ENCODE results near the gene CCDC81. TPM values are rescaled to one million over a fixed set of nuclear protein-coding genes. Genes with fewer than 3 reads are reported as not detected.

CCDC81 gene
- total RNA-seq, 2 experiments from 2014 or later: 0.27 to 0.47 TPM

- H3K9me3 ChIP-seq (ENCODE audit: control insufficient read depth in 1 of 2, insufficient read depth in 1 of 2, low read length in 2 of 2): peaks cover 0 to 4% of the 10 kb centered on the region in 2 experiments
- ATAC-seq (ENCODE audit: poor library complexity): no peak
- no peak for TF ChIP-seq CTCF (IDR thresholded peaks at IDR 0.05)
- no peak for DNase-seq
- no peak overlapping the region for H3K27ac ChIP-seq (ENCODE audit: low read depth in 1 of 2, low read length in 2 of 2)
- H3K36me3 Mint-ChIP-seq (ENCODE audit: low read depth): peaks cover 4% of the 10 kb centered on the region
- H3K4me3 Mint-ChIP-seq: no peak overlapping the region
- no peaks in the 10 kb centered on the region for H3K4me1 ChIP-seq (ENCODE audit: insufficient read depth, low read length)
- CTCF ChIA-PET: no interaction called here
- H3K4me1 Mint-ChIP-seq (ENCODE audit: low read depth): no peaks in the 10 kb centered on the region
- H3K27ac Mint-ChIP-seq: no peak overlapping the region
- intact Hi-C loops (cut with DNase I, micrococcal nuclease): no loop called here
- no peaks in the 10 kb centered on the region for H3K36me3 ChIP-seq (ENCODE audit: insufficient read depth, low read length)
- POLR2A ChIA-PET: no interaction called here
- H3K9me3 Mint-ChIP-seq: peaks cover 8% of the 10 kb centered on the region
- no peak overlapping the region for H3K4me3 ChIP-seq (ENCODE audit: low read length)
- H3K27me3 Mint-ChIP-seq: no peaks in the 10 kb centered on the region
- no peaks in the 10 kb centered on the region for H3K27me3 ChIP-seq (ENCODE audit: control insufficient read depth in 1 of 2, insufficient read depth in 2 of 2, low read length in 2 of 2)
Measured at GRCh38 chr11:86365546-86365945, 9.1 kb upstream of the CCDC81 start.

DNA sequence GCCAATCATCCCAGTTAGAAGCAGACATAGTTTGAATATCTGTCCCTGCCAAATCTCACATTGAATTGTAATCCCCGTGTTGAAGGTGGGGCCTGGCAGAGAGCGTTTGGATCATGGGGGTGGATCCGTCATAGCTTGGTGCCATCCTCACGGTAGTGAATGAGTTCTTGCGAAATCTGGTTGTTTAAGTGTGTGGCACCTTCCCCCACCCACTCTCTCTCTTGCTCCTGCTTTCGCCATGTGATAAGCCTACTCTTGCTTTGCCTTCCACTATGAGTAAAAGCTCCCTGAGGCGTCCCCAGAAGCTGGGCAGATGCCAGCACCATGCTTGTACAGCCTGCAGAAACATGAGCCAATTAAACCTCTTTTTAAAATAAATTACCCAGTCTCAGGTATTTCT, 5.0 kb upstream of the CCDC81 start:
- no peaks in the 10 kb centered on the region for H3K9me3 Mint-ChIP-seq
- H3K27ac Mint-ChIP-seq: no peak overlapping the region
- no peak overlapping the region for H3K4me3 Mint-ChIP-seq
- CTCF ChIA-PET: no interaction called here
- ATAC-seq (ENCODE audit: poor library complexity) (no peak), DNase-seq (no peak)
- Histone ChIP-seq H3K36me3 (ENCODE audit: insufficient read depth, low read length) (no peaks in the 10 kb centered on the region), H3K27ac (ENCODE audit: low read depth in 1 of 2, low read length in 2 of 2) (no peak overlapping the region), H3K4me3 (ENCODE audit: low read length) (no peak overlapping the region), H3K9me3 (ENCODE audit: control insufficient read depth in 1 of 2, insufficient read depth in 1 of 2, low read length in 2 of 2) (peaks cover 0 to 2% of the 10 kb centered on the region in 2 experiments), H3K27me3 (ENCODE audit: control insufficient read depth in 1 of 2, insufficient read depth in 2 of 2, low read length in 2 of 2) (no peaks in the 10 kb centered on the region), H3K4me1 (ENCODE audit: insufficient read depth, low read length) (no peaks in the 10 kb centered on the region)
- no peak for TF ChIP-seq CTCF (IDR thresholded peaks at IDR 0.05)
- H3K27me3 Mint-ChIP-seq: peaks cover 7% of the 10 kb centered on the region
- no peaks in the 10 kb centered on the region for H3K36me3 Mint-ChIP-seq (ENCODE audit: low read depth)
- POLR2A ChIA-PET: no interaction called here
- H3K4me1 Mint-ChIP-seq (ENCODE audit: low read depth): no peaks in the 10 kb centered on the region
- intact Hi-C loops (cut with DNase I, micrococcal nuclease): no loop called here

DNA sequence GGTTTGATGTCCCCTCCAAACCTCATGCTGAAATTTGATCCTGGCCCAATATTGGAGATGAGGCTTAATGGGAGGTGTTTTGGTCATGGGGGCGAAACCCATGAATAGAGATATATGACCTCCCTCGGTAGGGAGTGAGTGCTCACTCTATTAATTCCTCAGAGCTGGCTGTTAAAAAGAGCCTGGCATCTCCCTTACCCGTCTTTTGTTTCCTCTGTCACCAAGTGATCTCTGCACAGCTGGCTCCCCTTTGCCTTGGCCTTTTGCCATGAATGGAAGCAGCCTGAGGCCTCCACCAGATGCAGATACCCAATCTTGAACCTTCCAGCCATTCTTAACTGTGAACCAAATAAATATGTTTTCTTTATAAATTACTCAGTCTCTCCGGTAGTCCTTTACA, 4.5 kb upstream of the CCDC81 start:
- no peaks in the 10 kb centered on the region for H3K27me3 ChIP-seq (ENCODE audit: control insufficient read depth in 1 of 2, insufficient read depth in 2 of 2, low read length in 2 of 2)
- no peak overlapping the region for H3K27ac Mint-ChIP-seq
- H3K36me3 Mint-ChIP-seq (ENCODE audit: low read depth): no peaks in the 10 kb centered on the region
- CTCF ChIA-PET: no interaction called here
- intact Hi-C loops (cut with DNase I, micrococcal nuclease): no loop called here
- no peaks in the 10 kb centered on the region for H3K9me3 Mint-ChIP-seq
- no peak overlapping the region for H3K4me3 Mint-ChIP-seq
- peaks cover 0 to 7% of the 10 kb centered on the region in 2 experiments for H3K9me3 ChIP-seq (ENCODE audit: control insufficient read depth in 1 of 2, insufficient read depth in 1 of 2, low read length in 2 of 2)
- POLR2A ChIA-PET: no interaction called here
- no peak for DNase-seq
- no peak overlapping the region for H3K4me3 ChIP-seq (ENCODE audit: low read length)
- no peak overlapping the region for H3K27ac ChIP-seq (ENCODE audit: low read depth in 1 of 2, low read length in 2 of 2)
- no peaks in the 10 kb centered on the region for H3K36me3 ChIP-seq (ENCODE audit: insufficient read depth, low read length)
- peaks cover 7% of the 10 kb centered on the region for H3K27me3 Mint-ChIP-seq
- H3K4me1 ChIP-seq (ENCODE audit: insufficient read depth, low read length): no peaks in the 10 kb centered on the region
- TF ChIP-seq CTCF (IDR thresholded peaks at IDR 0.05): no peak
- no peak for ATAC-seq (ENCODE audit: poor library complexity)
- H3K4me1 Mint-ChIP-seq (ENCODE audit: low read depth): no peaks in the 10 kb centered on the region
